Right lobe of liver (tissue), 4 donors: ENCODE measurements around the gene RIC3.

Experiments
- POLR2A ChIP-seq: fragments of 450-650 bp; IDR thresholded peaks from one replicate; pipeline ENCODE4 v1.6.1; 2017; ENCODE audit warnings: antibody characterized with exemption, mild to moderate bottlenecking
- TF ChIP-seq, protein P1 (sequence below), 4 donors: fragments of 200-600 bp in 3 of 4; fragments of 450-650 bp in 1 of 4; IDR thresholded peaks; one replicate each; pipeline versions ENCODE4 v1.5.1 to v1.8.0; 2016 to 2022; ENCODE audit warnings: antibody characterized with exemption in 4 of 4, mild to moderate bottlenecking in 2 of 4
- donor health status: DM: no; HTN: no; CAD: no.
- donor health status: DM: no; HTN: no; CAD: no.
- donor health status: DM: no; HTN: yes; CAD: no.

DNA sequence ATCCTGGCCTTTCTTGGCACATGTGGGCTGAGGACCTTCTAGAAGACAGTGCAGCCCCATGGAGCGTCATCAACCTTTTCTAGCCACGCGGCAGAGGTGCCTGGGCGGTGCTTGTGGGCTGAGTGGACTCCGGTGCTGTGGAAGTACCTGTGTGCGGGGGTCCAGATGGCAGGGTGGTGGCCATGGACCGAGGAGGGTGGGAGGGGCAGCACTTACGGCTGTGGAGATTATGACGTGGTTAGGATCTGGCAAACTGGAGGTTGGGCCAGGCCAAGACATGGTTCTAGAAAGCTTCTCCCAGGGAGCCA, 85.8 kb downstream of the RIC3 start:
- no peak for TF ChIP-seq POLR2A
- TF ChIP-seq, protein P1, sequence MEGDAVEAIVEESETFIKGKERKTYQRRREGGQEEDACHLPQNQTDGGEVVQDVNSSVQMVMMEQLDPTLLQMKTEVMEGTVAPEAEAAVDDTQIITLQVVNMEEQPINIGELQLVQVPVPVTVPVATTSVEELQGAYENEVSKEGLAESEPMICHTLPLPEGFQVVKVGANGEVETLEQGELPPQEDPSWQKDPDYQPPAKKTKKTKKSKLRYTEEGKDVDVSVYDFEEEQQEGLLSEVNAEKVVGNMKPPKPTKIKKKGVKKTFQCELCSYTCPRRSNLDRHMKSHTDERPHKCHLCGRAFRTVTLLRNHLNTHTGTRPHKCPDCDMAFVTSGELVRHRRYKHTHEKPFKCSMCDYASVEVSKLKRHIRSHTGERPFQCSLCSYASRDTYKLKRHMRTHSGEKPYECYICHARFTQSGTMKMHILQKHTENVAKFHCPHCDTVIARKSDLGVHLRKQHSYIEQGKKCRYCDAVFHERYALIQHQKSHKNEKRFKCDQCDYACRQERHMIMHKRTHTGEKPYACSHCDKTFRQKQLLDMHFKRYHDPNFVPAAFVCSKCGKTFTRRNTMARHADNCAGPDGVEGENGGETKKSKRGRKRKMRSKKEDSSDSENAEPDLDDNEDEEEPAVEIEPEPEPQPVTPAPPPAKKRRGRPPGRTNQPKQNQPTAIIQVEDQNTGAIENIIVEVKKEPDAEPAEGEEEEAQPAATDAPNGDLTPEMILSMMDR (IDR thresholded peaks at IDR 0.05), result no peak
